Endodermal cell (in vitro differentiated cells): Measurements from ENCODE around the gene DGKB. TPM values are rescaled to one million over a fixed set of nuclear protein-coding genes. Genes with fewer than 3 reads are reported as not detected.

Experiments used
- DNase-seq: peaks from one replicate; pipeline ENCODE4 v3.0.0-alpha.2; 2017
- H3K27ac ChIP-seq: 2 replicates; pipeline ENCODE4 v1.5.1; 2013; ENCODE audit warnings: mild to moderate bottlenecking, low read depth, low read length, moderate library complexity
- H3K27me3 ChIP-seq: 2 replicates; pipeline ENCODE4 v1.6.1; 2013; ENCODE audit warnings: mild to moderate bottlenecking, low read length, moderate library complexity; ENCODE audit not compliant: insufficient read depth, control insufficient read depth, poor library complexity, severe bottlenecking
- H3K36me3 ChIP-seq: 2 replicates; pipeline ENCODE4 v1.7.0; 2013; ENCODE audit warnings: mild to moderate bottlenecking, low read length, moderate library complexity; ENCODE audit not compliant: control insufficient read depth, insufficient read depth
- H3K4me1 ChIP-seq: one replicate; pipeline ENCODE4 v1.7.0; 2013; ENCODE audit warnings: low read length; ENCODE audit not compliant: control insufficient read depth, insufficient read depth
- H3K4me3 ChIP-seq: 2 replicates; pipeline ENCODE4 v1.5.1; 2013; ENCODE audit warnings: mild to moderate bottlenecking, low read length, moderate library complexity
- H3K9ac ChIP-seq: 2 replicates; pipeline ENCODE4 v1.6.1; 2013; ENCODE audit warnings: mild to moderate bottlenecking, low read length, moderate library complexity; ENCODE audit not compliant: poor library complexity, severe bottlenecking; ENCODE audit errors: extremely low read depth
- H3K9me3 ChIP-seq: 2 replicates; pipeline ENCODE4 v1.6.1; 2013; ENCODE audit warnings: mild to moderate bottlenecking, low read length, moderate library complexity; ENCODE audit not compliant: control insufficient read depth
- H3K27ac Mint-ChIP-seq: 2 replicates; pipeline ENCODE4 v1.8.0; 2020; ENCODE audit warnings: mixed read lengths
- H3K27me3 Mint-ChIP-seq: 2 replicates; pipeline ENCODE4 v1.8.0; 2021; ENCODE audit warnings: mild to moderate bottlenecking, mixed read lengths; ENCODE audit not compliant: insufficient read depth
- H3K36me3 Mint-ChIP-seq: 2 replicates; pipeline ENCODE4 v1.8.0; 2020; ENCODE audit warnings: low read depth, mixed read lengths
- H3K4me1 Mint-ChIP-seq: 2 replicates; pipeline ENCODE4 v1.8.0; 2020; ENCODE audit warnings: mixed read lengths
- H3K4me3 Mint-ChIP-seq: 2 replicates; pipeline ENCODE4 v1.8.0; 2020; ENCODE audit warnings: mild to moderate bottlenecking, moderate library complexity, mixed read lengths
- H3K9me3 Mint-ChIP-seq: 2 replicates; pipeline ENCODE4 v1.8.0; 2020; ENCODE audit warnings: mild to moderate bottlenecking, mixed read lengths
- CTCF ChIP-seq: fragments of 200-600 bp; sonication (generic); conservative IDR thresholded peaks from 2 replicates; pipeline ENCODE4 v1.5.0; 2021; ENCODE audit warnings: antibody characterized with exemption, mild to moderate bottlenecking
- WGBS, 2 experiments: methylation state at CpG; one replicate each; pipeline versions ENCODE4 v1.1.5 to v1.1.7; 2013; ENCODE audit warnings: missing lambda C conversion rate in 2 of 2, mixed read lengths in 1 of 2; ENCODE audit not compliant: insufficient coverage in 1 of 2, insufficient read length in 1 of 2; 5-methylcytosine and 5-hydroxymethylcytosine counted together
- total RNA-seq, 2 donors: library from RNA; stranded (reverse); fragmentation: NEBNext Ultra II Directional in 1 of 2; extraction: Animal tissue kit (Norgen Biotek cat#: 25700) in 1 of 2; gene quantifications; 2 replicates in 1 of 2; 3 replicates in 1 of 2; pipeline ENCODE4 v1.2.1, GENCODE V29; 2021

Gene DGKB
- total RNA-seq, 2 donors from 2014 or later = 5.1 to 5.2 TPM

- Histone ChIP-seq H3K4me1 (no peaks in the 10 kb centered on the region), H3K36me3 (no peaks in the 10 kb centered on the region), H3K4me3 (no peak overlapping the region), H3K27ac (no peak overlapping the region), H3K27me3 (no peaks in the 10 kb centered on the region), H3K9me3 (no peaks in the 10 kb centered on the region), H3K9ac (no peak overlapping the region)
- Mint-ChIP-seq H3K27ac (no peak overlapping the region), H3K4me1 (peaks cover 2% of the 10 kb centered on the region), H3K9me3 (no peaks in the 10 kb centered on the region), H3K4me3 (no peak overlapping the region), H3K27me3 (no peaks in the 10 kb centered on the region), H3K36me3 (no peaks in the 10 kb centered on the region)
- TF ChIP-seq CTCF = no peak
- DNase-seq = no peak
- WGBS, 2 experiments = 71 to 100% methylated on average over 1 of the region's 1 CpG
These were observed 768.8 kb downstream of the DGKB start for GRCh38 chr7:14133752-14134151.

GRCh38 chr7:14125998-14126397, 776.6 kb downstream of the DGKB start:
- H3K36me3 ChIP-seq = no peaks in the 10 kb centered on the region
- no peak overlapping the region for H3K4me3 Mint-ChIP-seq
- no peaks in the 10 kb centered on the region for H3K9me3 ChIP-seq
- H3K27ac ChIP-seq = no peak overlapping the region
- H3K4me3 ChIP-seq = no peak overlapping the region
- no peak for DNase-seq
- H3K4me1 Mint-ChIP-seq = peaks cover 2% of the 10 kb centered on the region
- no peak overlapping the region for H3K27ac Mint-ChIP-seq
- WGBS, 2 experiments = 90 to 92% methylated on average over 3 of the region's 3 CpGs
- TF ChIP-seq CTCF = peak; percentile 40
- H3K36me3 Mint-ChIP-seq = no peaks in the 10 kb centered on the region
- no peaks in the 10 kb centered on the region for H3K9me3 Mint-ChIP-seq
- H3K27me3 ChIP-seq = no peaks in the 10 kb centered on the region
- no peaks in the 10 kb centered on the region for H3K27me3 Mint-ChIP-seq
- H3K9ac ChIP-seq = no peak overlapping the region
- H3K4me1 ChIP-seq = no peaks in the 10 kb centered on the region

GRCh38 chr7:14124716-14125115, 777.8 kb downstream of the DGKB start:
- no peaks in the 10 kb centered on the region for H3K36me3 Mint-ChIP-seq
- H3K9me3 ChIP-seq = no peaks in the 10 kb centered on the region

More at GRCh38 chr7:14124716-14125115, 777.8 kb downstream of the DGKB start:
- H3K9ac ChIP-seq = no peak overlapping the region
- Mint-ChIP-seq H3K27me3 (no peaks in the 10 kb centered on the region), H3K9me3 (no peaks in the 10 kb centered on the region), H3K27ac (no peak overlapping the region), H3K4me1 (no peaks in the 10 kb centered on the region), H3K4me3 (no peak overlapping the region)
- no peak overlapping the region for H3K4me3 ChIP-seq
- TF ChIP-seq CTCF = no peak
- DNase-seq = no peak
- no peaks in the 10 kb centered on the region for H3K36me3 ChIP-seq
- no peaks in the 10 kb centered on the region for H3K27me3 ChIP-seq
- no peak overlapping the region for H3K27ac ChIP-seq
- no peaks in the 10 kb centered on the region for H3K4me1 ChIP-seq
- WGBS, 2 experiments = 86 to 88% methylated on average over 2 of the region's 2 CpGs
